DMS114 treated with DMSO at 0.1 percent for 48 hours (cell line): ENCODE measurements around the gene LIMS2.

Experiments used
- DNase-seq: peaks from one replicate; lab custom pipeline; 2025; ENCODE audit not compliant: unreplicated experiment; lab: John Stamatoyannopoulos, UW

Gene LIMS2

DNA sequence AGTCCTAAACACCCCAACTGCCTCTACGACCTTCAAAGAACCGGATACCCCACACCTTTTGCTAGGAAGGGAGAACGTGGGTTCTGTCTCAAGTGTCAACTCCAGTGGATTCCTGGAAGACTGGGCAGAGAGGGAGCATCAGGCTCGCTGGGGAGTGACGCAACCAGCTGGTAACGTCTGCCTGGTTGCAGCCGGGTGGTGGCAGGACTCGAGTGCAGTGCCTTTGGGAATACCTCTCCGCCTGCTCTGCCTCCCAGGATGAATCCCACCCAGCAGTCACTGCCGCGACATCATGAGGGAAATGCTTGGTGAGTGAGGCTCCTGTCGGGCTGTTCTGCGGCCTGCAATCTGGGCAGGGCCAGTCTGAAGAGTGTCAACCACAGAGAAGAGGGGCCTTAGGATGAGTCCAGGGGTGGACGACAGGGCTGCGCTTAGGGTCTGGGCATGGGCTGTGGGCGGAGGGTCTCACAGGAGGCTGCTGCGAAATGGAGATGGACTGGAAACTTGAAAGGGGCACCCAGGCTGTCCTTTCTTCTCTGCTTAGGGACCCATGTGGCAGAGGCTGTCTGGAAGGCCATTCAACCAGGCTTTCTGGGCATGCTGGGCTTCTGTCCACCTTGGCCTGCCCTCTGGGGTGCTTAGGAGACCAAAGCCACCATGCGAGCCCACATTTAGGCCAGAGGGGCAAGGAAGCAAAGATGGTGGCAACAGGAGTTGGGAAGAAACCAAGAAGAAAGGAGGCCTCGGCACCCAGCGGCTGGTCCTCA lies 16.5 kb downstream of the LIMS2 start:
- no peak for DNase-seq

DNA sequence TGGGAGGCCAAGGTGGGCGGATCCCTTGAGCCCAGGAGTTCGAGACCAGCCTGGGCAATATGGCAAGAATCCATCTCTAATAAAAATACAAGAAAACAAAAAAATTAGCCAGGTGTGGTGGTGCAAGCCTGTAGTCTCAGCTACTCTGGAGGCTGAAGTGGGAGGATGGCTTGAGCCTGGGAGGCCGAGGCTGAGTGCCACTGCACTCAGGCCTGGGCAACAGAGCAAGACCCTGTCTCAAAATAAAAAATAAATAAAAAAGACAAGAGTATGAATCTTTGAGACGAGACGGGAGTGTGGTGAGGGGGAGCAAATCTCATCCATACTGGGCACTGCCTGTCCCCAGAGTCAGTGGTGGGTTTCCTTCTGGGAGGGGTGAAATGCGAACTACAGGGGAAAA lies 17.2 kb downstream of the LIMS2 start:
- DNase-seq: no peak

- DNase-seq: no peak
These were observed 18.1 kb downstream of the LIMS2 start for GRCh38 chr2:127657232-127657595.

DNA sequence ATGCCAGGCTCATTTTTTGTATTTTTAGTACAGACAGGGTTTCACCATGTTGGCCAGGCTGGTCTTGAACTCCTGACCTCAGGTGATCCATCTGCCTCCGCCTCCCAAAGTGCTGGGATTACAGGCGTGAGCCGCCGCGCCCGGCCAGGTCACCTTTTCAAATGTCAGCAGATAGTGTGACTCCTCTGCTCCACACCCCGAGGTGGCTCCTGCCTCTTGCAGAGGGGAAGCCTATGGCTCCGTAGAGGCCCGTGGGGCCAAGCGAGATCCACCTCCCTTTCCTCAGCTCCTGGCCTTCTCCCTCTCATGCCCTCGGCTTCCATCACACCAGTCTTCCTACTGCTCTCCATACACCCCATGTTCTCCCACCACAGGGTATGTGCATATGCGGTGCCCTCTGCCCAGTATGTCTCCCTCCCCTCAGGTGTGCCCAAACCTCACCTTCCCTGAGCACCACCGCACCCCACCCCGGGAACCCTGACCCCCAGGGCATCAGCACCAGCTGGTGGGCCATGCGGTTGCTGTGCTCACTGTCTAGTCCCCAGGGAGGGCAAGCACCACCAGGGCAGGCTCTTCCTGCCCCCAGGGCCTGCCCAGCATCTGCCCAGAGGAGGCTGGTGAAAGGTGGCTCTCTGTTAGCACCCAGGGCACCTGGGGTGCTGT lies 18.6 kb downstream of the LIMS2 start:
- no peak for DNase-seq

GRCh38 chr2:127655209-127656073 lies 19.9 kb downstream of the LIMS2 start:
- DNase-seq: no peak

DNA sequence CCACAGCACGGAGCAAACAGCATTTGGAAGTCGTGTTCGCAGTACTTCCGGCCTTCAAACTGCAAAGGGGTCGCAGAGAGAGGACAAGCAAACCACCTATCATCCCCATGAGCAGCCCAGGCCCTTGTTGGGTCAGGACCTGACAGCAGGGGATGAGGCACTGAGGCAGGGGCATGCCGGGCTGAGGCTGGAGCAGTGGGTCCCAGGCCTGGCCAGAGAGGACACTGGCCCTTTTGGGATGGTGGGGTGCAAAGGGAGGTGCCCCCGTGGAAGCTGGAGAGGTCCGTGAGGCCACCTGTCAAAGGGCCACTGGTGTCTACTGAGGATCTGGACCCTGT lies 20.5 kb downstream of the LIMS2 start:
- DNase-seq: no peak

- no peak for DNase-seq
These were observed 21.1 kb downstream of the LIMS2 start for GRCh38 chr2:127654084-127654837.

DNA sequence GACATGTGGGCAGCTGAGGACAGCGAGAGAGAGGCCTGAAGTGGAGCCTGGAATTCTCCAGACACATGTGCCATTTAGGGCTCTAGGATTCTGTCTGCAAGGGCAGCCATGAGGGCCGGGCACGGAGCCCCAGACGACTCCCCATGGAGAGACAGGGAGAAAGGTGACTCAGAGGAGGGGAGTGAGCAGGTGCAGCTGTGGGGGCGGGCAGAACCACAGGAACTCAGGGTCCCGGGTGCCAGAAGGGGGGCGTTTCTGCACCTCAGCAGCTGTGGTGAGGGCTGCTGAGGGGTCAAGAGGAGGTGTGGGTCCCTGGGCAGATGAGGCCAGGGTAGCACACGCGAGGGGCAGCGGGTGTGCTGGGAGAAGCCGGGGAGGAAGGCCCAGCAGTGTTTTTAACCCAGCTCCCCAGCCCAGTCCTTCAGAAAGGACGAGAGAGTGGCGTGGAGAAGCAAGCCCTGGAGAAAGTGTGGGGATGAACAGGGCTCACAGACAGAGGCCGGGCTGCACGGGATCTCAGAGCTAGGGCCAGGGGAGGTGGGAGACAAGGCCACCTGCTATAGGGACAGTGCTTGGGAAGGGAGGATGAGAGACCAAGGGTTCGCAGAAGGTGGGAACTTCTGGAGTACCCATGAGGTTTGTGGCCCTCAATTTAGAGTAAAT lies 21.8 kb downstream of the LIMS2 start:
- no peak for DNase-seq

DNA sequence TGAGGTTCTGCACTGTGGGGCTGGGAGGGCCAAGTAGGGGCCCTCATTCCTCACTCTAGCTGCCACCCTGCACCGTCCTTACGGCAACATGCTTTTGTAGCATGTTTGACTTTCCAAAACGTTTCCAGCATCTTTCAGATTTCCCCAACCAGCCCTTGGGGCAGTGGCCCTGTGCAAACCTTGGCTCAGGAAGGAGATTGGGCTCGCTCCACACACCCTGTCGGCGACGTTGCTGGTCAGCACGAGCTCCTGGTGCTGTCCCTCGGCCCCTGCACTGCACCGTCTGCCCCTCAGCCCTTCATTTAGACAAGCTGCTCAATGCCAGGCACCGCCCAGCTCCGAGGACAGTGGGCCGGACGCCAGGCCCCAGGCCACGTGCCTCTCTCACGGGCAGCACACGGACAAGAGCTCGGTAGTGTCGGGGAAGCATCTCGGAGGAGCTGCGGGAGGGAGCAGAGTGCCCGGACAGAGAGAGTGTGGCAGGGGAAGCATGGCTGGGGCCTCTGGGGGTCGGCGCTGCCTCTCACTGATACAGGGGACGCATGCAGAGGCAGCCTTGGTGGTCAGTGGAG lies 22.5 kb downstream of the LIMS2 start:
- DNase-seq: no peak

DNA sequence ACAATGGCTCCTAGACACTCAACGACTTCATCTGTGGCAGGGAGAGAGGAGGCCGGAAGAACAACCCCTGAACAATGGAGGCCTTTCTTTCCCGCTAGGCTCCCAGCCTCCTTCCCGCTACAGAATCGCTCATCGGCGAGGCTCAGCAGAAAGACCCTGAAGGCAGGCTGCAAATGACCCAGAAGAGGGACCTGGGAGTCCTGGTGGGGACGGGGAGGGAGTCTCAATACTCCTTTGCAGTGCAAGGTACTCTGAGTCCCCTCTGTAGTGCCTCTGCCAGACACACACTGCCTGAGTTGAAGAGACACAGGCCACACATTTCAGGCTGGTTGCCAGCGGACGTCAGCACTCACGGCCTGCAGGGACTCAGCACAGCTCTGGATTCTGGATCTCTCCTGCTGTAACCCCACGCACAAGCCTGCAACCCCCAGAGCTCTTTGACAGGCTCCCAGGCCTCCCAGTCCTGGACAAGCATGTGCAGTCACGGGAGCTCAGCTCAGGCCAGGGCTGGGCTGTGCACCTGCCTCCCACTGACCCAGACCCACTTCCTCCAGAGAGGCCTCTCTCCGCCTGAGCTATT lies 23.3 kb downstream of the LIMS2 start:
- no peak for DNase-seq

GRCh38 chr2:127651381-127651809 lies 23.9 kb downstream of the LIMS2 start:
- no peak for DNase-seq

- DNase-seq: no peak
These were observed 24.4 kb downstream of the LIMS2 start for GRCh38 chr2:127650785-127651380.

- DNase-seq: no peak
These were observed 25.1 kb downstream of the LIMS2 start for GRCh38 chr2:127650041-127650784.

DNA sequence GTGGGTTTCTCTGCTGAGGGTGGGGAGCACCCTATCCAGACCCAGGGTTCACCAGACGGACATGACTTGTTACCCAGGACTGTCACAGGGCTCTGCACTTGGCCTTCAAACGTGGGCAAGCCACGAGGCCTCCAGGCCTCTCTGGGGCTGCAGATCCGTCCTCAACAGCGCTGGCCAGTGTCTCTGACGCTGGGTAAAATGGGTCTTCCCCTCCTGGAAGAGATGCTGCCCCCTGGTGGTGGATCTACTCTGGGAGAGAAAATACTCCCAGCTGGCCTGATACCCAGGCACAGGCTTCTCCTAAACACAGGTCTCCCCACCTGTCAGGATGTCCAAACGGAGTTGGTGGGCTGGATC lies 25.7 kb downstream of the LIMS2 start:
- DNase-seq: peak; percentile 52

DNA sequence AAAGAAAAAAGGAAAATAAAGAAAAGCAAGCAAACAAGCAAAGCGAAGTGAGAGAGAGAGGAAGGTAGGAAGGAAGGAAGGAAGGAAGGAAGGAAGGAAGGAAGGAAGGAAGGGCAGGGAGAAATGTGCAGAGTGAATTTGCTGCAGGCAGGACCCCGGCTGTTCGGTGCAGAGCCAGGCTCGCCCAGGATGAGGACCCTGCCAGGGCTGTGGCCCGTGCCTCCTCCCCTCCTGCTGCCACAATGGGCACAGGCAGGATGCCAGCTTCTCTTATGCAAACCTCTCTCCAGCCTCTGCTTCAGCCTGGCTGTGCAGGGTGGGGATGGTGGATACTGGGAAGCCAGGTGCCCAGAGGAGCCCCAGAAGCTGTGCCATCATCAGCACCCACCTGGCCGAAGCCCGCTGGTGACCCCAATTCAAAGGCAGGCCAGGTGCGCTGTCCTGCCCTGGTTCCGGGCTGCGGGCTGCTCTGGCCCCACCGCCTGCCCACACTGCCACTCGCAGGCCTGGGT lies 26.2 kb downstream of the LIMS2 start:
- no peak for DNase-seq

GRCh38 chr2:127648321-127648720 lies 27.0 kb downstream of the LIMS2 start:
- DNase-seq: no peak

- no peak for DNase-seq
These were observed 27.8 kb downstream of the LIMS2 start for GRCh38 chr2:127647242-127648190.
